ENCODE results near the gene SHISA7.

SHISA7 gene

GRCh38 chr19:55400281-55401087 is 42.6 kb downstream of the SHISA7 start:
- no peak overlapping the region for H3K27ac ChIP-seq
- DNase-seq (ENCODE audit: low spot score) = no peak
- H3K4me3 ChIP-seq = no peak overlapping the region
- no peak for TF ChIP-seq CTCF (IDR thresholded peaks at IDR 0.05)

- no peak for DNase-seq (ENCODE audit: low spot score)
- no peak for TF ChIP-seq CTCF (IDR thresholded peaks at IDR 0.05)
- H3K4me3 ChIP-seq = no peak overlapping the region
These were observed 44.7 kb downstream of the SHISA7 start for GRCh38 chr19:55398200-55398925.

GRCh38 chr19:55392820-55393761 is 50.0 kb downstream of the SHISA7 start:
- no peak for DNase-seq (ENCODE audit: low spot score)
- Histone ChIP-seq H3K4me3 (no peak overlapping the region), H3K27ac (no peak overlapping the region)
- no peak for TF ChIP-seq CTCF (IDR thresholded peaks at IDR 0.05)

More at GRCh38 chr19:55398200-55398925, 44.7 kb downstream of the SHISA7 start:
- H3K27ac ChIP-seq = no peak overlapping the region

GRCh38 chr19:55391702-55392615 is 51.1 kb downstream of the SHISA7 start:
- Histone ChIP-seq H3K4me3 (no peak overlapping the region), H3K27ac (no peak overlapping the region)
- no peak for DNase-seq (ENCODE audit: low spot score)
- TF ChIP-seq CTCF (IDR thresholded peaks at IDR 0.05) = no peak

- DNase-seq (ENCODE audit: low spot score) = no peak
- Histone ChIP-seq H3K27ac (no peak overlapping the region), H3K4me3 (no peak overlapping the region)
- TF ChIP-seq CTCF (IDR thresholded peaks at IDR 0.05) = no peak
These were observed 51.9 kb downstream of the SHISA7 start for GRCh38 chr19:55391191-55391670.

GRCh38 chr19:55390461-55390880 is 52.6 kb downstream of the SHISA7 start:
- no peak for DNase-seq (ENCODE audit: low spot score)
- no peak for TF ChIP-seq CTCF (IDR thresholded peaks at IDR 0.05)
- H3K27ac ChIP-seq = no peak overlapping the region
- H3K4me3 ChIP-seq = no peak overlapping the region
